ENCODE results near the gene CSTB.

DNA sequence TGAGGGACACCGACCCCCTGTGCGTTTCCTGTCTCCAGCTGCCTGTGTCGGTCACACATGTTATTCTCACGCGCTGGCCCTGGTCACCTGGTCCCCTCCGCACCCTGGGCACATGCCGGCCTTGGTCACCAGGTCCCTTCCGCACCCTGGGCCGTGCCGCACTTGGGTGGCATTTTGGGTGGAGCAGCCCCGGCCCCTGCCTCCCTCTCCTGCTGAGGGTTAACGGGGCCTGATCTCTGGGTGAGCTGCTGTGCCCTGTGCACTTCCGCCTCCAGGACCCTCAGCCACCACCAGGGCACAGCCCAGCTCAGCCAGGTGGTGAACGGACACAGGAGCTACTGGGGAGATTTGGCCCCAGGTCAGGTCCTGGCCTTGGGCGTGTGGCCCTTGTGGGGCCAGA is 39.9 kb upstream of the CSTB start:
- no peak for TF ChIP-seq CTCF (IDR thresholded peaks at IDR 0.05; ENCODE audit: low read depth, low read length)
- no peak for TF ChIP-seq MAX (IDR thresholded peaks at IDR 0.05; ENCODE audit: low read depth, low read length)
- TF ChIP-seq POLR2A (IDR thresholded peaks at IDR 0.05; ENCODE audit: extremely low read depth, insufficient read length), result no peak
- TF ChIP-seq MYC (IDR thresholded peaks at IDR 0.05; ENCODE audit: low read depth, low read length), result no peak
